Coronary artery (tissue), 2 donors: ENCODE results near the gene NACC2.

Experiments
- DNase-seq: peaks from one replicate; pipeline ENCODE4 v3.0.0-alpha.2; 2017; ENCODE audit warnings: low spot score
- H3K27ac ChIP-seq, 2 donors: fragments of 200-600 bp; sonication (generic); one replicate each; pipeline ENCODE4 v1.5.1; 2016 to 2019
- H3K4me3 ChIP-seq: fragments of 200-600 bp; sonication (generic); 2 replicates; pipeline ENCODE4 v1.5.1; 2016; ENCODE audit warnings: mild to moderate bottlenecking, moderate library complexity
- CTCF ChIP-seq: fragments of 200-600 bp; sonication (generic); IDR thresholded peaks from one replicate; pipeline ENCODE4 v1.5.1; 2019; ENCODE audit warnings: antibody characterized with exemption

The NACC2 gene

GRCh38 chr9:136140966-136141365 lies 45.9 kb upstream of the NACC2 start:
- no peak for DNase-seq
- no peak for TF ChIP-seq CTCF
- H3K4me3 ChIP-seq = no peak overlapping the region
- no peak overlapping the region for H3K27ac ChIP-seq

- DNase-seq = no peak
- TF ChIP-seq CTCF = no peak
- H3K4me3 ChIP-seq = no peak overlapping the region
- no peak overlapping the region for H3K27ac ChIP-seq
Measured at GRCh38 chr9:136140046-136140445, 45.0 kb upstream of the NACC2 start.

- H3K4me3 ChIP-seq = no peak overlapping the region
- no peak for TF ChIP-seq CTCF
- H3K27ac ChIP-seq = no peak overlapping the region
- DNase-seq = no peak
Measured at GRCh38 chr9:136138566-136138965, 43.5 kb upstream of the NACC2 start.

GRCh38 chr9:136137321-136138265 lies 42.5 kb upstream of the NACC2 start:
- Histone ChIP-seq H3K27ac (no peak overlapping the region), H3K4me3 (no peak overlapping the region)
- no peak for TF ChIP-seq CTCF
- DNase-seq = no peak

GRCh38 chr9:136136127-136136925 lies 41.2 kb upstream of the NACC2 start:
- H3K4me3 ChIP-seq = no peak overlapping the region
- no peak for TF ChIP-seq CTCF
- H3K27ac ChIP-seq = no peak overlapping the region
- DNase-seq = no peak

- no peak for DNase-seq
- no peak overlapping the region for H3K27ac ChIP-seq
- TF ChIP-seq CTCF = no peak
- no peak overlapping the region for H3K4me3 ChIP-seq
Measured at GRCh38 chr9:136135326-136136126, 40.4 kb upstream of the NACC2 start.
